KG1 (cell line): ENCODE measurements around the gene RGMB.

Experiments
- DNase-seq: peaks from one replicate; lab custom pipeline; 2025; lab: John Stamatoyannopoulos, UW

The RGMB gene

DNA sequence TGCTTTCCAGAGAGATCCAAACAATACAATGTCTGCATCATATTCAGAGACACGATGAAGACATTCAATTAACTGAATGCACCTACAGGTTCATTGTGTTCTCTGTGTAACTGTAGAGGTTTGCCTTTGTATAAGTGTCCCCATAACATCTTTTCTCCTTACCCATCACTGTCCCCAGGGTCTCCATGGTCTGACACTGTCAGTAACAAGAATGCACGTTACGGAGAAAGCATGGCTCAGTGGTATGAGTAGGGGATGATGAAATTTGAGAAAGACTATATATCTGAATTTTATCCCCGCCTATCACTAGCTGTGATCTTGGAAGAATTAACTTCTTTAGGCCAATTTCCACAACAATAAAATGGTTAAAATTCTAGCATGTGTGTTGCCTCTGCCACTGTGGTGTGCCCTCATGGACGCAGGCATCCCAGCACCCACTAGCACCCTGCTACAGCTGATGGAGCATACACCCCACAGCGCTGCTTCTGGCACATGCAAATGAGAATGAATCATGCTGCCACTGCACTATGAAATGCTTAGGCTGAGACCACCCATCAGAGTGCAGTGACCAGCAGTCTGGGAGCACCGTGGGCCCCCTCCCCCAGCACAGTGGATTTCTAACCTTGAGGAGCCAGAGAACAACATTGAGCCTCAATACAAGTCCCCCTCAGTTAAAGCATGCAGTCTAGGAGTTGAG lies 54.3 kb downstream of the RGMB start:
- DNase-seq = no peak

DNA sequence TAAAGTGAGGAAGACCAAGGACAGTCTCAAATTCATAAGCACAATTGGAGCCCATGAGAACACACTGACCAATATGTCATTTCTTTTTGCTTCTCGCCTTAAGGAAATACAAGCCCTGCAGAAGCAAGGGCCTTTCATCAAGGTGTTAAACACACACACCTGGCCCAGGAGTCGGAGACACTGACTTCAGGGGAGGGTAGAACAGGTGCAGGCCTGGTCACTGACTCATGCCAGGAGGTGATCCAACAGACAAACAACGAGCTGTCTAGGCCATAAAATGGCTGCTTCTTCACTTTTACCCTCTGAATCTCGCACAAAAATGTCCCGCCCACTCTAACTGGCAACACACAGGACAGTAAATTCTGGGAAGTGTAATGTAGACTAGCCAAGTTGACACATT lies 62.7 kb downstream of the RGMB start:
- DNase-seq = no peak

DNA sequence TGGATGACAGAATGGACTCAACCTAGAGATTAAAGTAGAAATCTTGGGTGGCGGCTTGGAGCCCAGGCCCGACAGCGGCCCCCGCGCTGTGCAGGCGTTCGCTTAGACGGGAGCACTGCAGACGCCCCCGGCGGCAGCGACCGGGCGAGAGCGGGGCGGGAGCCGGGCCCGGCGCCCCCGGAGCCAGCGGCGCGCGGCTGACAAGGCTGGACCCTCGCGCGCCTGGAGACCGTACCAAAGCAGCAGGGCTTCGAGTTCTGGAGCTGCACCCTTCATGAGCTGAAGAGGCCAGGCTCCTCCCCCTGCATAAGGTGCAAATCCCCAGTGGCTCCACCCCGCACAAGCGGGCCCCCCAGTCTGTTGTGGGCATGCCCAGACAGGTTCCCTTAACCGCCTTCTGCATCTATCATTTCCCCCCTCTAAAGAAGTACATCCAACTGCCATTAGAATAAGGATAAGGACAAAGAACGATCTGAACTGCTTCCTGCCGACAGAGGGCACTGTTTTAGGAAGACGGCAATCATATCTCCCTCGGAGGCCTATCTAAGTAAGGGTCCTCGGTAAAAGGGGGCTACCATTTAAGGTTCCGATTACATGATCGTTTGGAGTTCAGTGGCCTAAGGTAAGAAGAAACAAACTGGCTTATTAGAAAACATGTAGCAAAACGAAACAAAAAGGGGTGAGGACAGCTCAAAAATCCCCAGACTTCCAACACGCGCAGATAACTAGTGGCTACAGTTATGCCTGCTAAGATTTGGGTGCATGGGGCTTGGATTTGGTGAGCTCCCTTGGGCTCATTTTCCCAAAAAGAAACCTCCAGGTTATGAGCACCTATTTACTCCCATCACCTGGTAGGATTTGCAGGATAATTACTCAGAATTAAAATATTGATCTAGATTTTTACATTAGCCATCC lies 66.3 kb downstream of the RGMB start:
- no peak for DNase-seq

DNA sequence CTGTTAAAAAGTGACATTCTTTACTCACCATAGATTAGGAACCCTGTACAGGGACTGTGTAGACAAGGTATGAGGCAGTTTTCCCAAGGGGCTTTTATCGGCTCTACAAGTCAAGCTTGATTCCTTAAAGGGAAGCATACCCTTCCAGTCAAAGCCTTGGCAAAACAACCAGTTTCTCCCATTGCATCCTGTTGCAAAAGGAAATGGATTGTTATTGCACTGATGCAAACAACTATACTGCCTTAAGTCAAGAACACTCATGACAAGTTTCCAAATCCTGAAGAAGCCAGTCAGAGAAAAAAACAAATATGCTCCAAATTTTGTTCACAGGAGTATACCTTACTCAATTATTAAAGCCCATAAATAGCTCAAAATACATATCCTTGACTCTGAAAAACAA lies 67.5 kb downstream of the RGMB start:
- DNase-seq = no peak

DNA sequence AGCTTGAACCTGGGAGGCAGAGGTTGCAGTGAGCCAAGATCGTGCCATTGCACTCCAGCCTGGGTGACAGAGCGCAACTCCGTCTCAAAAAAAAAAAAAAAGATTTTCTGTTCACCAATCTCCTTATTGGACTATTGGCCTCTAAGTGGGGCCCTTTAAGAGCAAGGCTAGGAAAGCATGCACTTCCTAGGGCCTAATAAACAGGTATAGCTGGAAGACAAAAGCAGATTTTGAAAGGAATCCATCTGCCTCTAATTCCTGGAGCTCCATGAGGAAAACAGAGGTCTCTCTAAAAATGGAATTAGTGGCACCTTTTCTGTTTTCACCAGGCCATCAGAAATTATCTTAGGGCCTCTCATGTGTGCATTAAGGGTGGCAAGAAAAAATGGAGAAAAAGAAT lies 70.0 kb downstream of the RGMB start:
- DNase-seq = no peak

DNA sequence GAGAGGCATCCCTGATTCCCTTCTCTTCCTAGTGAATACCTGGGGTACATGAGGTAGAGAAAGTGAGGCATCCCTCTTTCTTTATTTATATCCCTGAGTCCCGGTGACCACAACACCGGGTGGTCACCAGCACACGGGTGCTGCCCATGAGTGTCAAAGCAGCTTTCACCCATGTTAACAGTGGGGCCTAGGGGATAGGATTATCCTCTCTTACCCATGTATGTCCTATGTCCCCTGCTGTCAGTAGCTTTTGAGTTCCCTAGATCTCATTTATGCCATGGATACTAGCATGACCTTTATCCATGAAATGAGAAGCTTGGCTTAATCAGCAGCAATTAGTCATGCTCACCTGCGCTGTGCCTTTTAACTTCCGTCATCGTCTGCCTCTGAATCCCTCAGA lies 71.4 kb downstream of the RGMB start:
- no peak for DNase-seq

GRCh38 chr5:98845878-98846277 lies 72.4 kb downstream of the RGMB start:
- no peak for DNase-seq
